Measurements from ENCODE around the gene TNFAIP3.

- TF ChIP-seq, protein P1, sequence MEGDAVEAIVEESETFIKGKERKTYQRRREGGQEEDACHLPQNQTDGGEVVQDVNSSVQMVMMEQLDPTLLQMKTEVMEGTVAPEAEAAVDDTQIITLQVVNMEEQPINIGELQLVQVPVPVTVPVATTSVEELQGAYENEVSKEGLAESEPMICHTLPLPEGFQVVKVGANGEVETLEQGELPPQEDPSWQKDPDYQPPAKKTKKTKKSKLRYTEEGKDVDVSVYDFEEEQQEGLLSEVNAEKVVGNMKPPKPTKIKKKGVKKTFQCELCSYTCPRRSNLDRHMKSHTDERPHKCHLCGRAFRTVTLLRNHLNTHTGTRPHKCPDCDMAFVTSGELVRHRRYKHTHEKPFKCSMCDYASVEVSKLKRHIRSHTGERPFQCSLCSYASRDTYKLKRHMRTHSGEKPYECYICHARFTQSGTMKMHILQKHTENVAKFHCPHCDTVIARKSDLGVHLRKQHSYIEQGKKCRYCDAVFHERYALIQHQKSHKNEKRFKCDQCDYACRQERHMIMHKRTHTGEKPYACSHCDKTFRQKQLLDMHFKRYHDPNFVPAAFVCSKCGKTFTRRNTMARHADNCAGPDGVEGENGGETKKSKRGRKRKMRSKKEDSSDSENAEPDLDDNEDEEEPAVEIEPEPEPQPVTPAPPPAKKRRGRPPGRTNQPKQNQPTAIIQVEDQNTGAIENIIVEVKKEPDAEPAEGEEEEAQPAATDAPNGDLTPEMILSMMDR (IDR thresholded peaks at IDR 0.05), result no peak
- no peak for TF ChIP-seq EZH2phosphoT487 (IDR thresholded peaks at IDR 0.05)
Measured at GRCh38 chr6:137890983-137891537, 24.0 kb downstream of the TNFAIP3 start.
